HepG2 (cell line): ENCODE data around the gene ACBD7. TPM values are rescaled to one million over a fixed set of nuclear protein-coding genes. Genes with fewer than 3 reads are reported as not detected.
A peak's percentile ranks its signal among the peaks of the same experiment; 100 is the strongest.

Source experiments
- AHR ChIP-seq: IDR thresholded peaks from 2 replicates; pipeline ENCODE4 v1.6.1; 2018; ENCODE audit warnings: missing genetic modification reagents, missing compliant biosample characterization
- CERS6 ChIP-seq: sonication (generic); formaldehyde crosslinking; IDR thresholded peaks from 2 replicates; pipeline ENCODE4 v1.5.0; 2020; ENCODE audit warnings: missing genetic modification reagents
- E2F1 ChIP-seq: sonication (generic); formaldehyde crosslinking; IDR thresholded peaks from 2 replicates; pipeline ENCODE4 v1.5.0; 2020; ENCODE audit warnings: missing genetic modification reagents
- GTF3A ChIP-seq: sonication (generic); formaldehyde crosslinking; conservative IDR thresholded peaks from 2 replicates; pipeline ENCODE4 v1.4.0; 2020; ENCODE audit warnings: mild to moderate bottlenecking, missing genetic modification reagents
- MBNL3 ChIP-seq: fragments of 250-450 bp; sonication (Bioruptor Pico); conservative IDR thresholded peaks from 2 replicates; pipeline ENCODE4 v1.8.0; 2022; ENCODE audit warnings: mild to moderate bottlenecking, inconsistent platforms
- ZBTB21 ChIP-seq: sonication (generic); formaldehyde crosslinking; IDR thresholded peaks from 2 replicates; pipeline ENCODE4 v1.4.0; 2020; ENCODE audit warnings: missing genetic modification reagents
- ZBTB40 ChIP-seq, 2 experiments: fragments of 450-650 bp in 1 of 2; sonication (generic) in 1 of 2; formaldehyde crosslinking in 1 of 2; IDR thresholded peaks; 2 replicates each; pipeline versions ENCODE4 v1.6.1 to v1.8.0; 2016 to 2022; ENCODE audit warnings: antibody characterized with exemption in 1 of 2, mild to moderate bottlenecking in 1 of 2, missing genetic modification reagents in 1 of 2
- ZFP82 ChIP-seq: sonication (generic); formaldehyde crosslinking; IDR thresholded peaks from 2 replicates; pipeline ENCODE4 v1.5.1; 2020; ENCODE audit warnings: mild to moderate bottlenecking, missing genetic modification reagents, borderline replicate concordance
- ZKSCAN8 ChIP-seq: IDR thresholded peaks from 2 replicates; pipeline ENCODE4 v1.6.1; 2016; ENCODE audit warnings: borderline replicate concordance, missing genetic modification reagents, missing compliant biosample characterization
- ZNF12 ChIP-seq: sonication (generic); formaldehyde crosslinking; IDR thresholded peaks from 2 replicates; pipeline ENCODE4 v1.5.0; 2020; ENCODE audit warnings: missing genetic modification reagents
- ZNF234 ChIP-seq: sonication (generic); formaldehyde crosslinking; conservative IDR thresholded peaks from 2 replicates; pipeline ENCODE4 v1.5.1; 2020; ENCODE audit warnings: mild to moderate bottlenecking, missing genetic modification reagents
- ZNF274 ChIP-seq: sonication (generic); formaldehyde crosslinking; IDR thresholded peaks from 2 replicates; pipeline ENCODE4 v1.5.1; 2020; ENCODE audit warnings: mild to moderate bottlenecking, missing genetic modification reagents
- ZNF468 ChIP-seq: sonication (generic); formaldehyde crosslinking; IDR thresholded peaks from 2 replicates; pipeline ENCODE4 v1.8.0; 2022; ENCODE audit warnings: mild to moderate bottlenecking, moderate library complexity, missing genetic modification reagents
- ZNF775 ChIP-seq: sonication (generic); formaldehyde crosslinking; IDR thresholded peaks from 2 replicates; pipeline ENCODE4 v1.4.0; 2020; ENCODE audit warnings: missing genetic modification reagents, mild to moderate bottlenecking, moderate library complexity, borderline replicate concordance
- ZNF784 ChIP-seq: sonication (generic); formaldehyde crosslinking; IDR thresholded peaks from 2 replicates; pipeline ENCODE4 v1.5.1; 2020; ENCODE audit warnings: missing genetic modification reagents, mild to moderate bottlenecking, borderline replicate concordance
- polyA plus RNA-seq, 8 experiments: library from polyadenylated mRNA; depleted of rRNA in 3 of 8; stranded (reverse) in 7 of 8; unstranded in 1 of 8; fragments of >200 nt; fragmentation: Illumina TruSeq in 4 of 8; extraction: Trizol in 4 of 8; gene quantifications; 2 replicates each; pipeline versions ENCODE4 v1.2.1 to v1.2.3, GENCODE V29; 2011 to 2016; ENCODE audit warnings: low read depth in 4 of 8, missing spikeins in 1 of 8, mixed read lengths in 1 of 8; ENCODE audit not compliant: insufficient read depth in 1 of 8
- total RNA-seq, 5 experiments: library from RNA; depleted of rRNA; stranded (reverse); fragments of >200 nt; fragmentation: Illumina TruSeq; extraction: Trizol; gene quantifications; 2 replicates each; pipeline ENCODE4 v1.2.3, GENCODE V29; 2016; ENCODE audit warnings: low read depth in 1 of 5

Gene ACBD7
- total and polyA plus RNA-seq, 2 of the 13 experiments (the other 11 are each of a cell fraction or from before 2014, with no cell fraction given) = 1.4 to 2.6 TPM

- TF ChIP-seq ZNF784 (CRISPR knock-in tag) (0 out of 2 replicates have a peak, but pooled peaks have one; percentile 42), ZBTB21 (CRISPR knock-in tag) (no peak), ZBTB40 (IDR thresholded peaks at IDR 0.05) (no peak), ZBTB40 (CRISPR knock-in tag; IDR thresholded peaks at IDR 0.05) (no peak), ZNF775 (CRISPR knock-in tag) (0 out of 2 replicates have a peak, but pooled peaks have one; percentile 35), CERS6 (no peak), E2F1 (CRISPR knock-in tag) (no peak), ZNF234 (CRISPR knock-in tag) (no peak), AHR (CRISPR knock-in tag) (no peak), ZFP82 (no peak), ZNF274 (CRISPR knock-in tag) (no peak), ZNF12 (0 out of 2 replicates have a peak, but pooled peaks have one; percentile 31), MBNL3 (CRISPR knock-in tag) (no peak), ZKSCAN8 (no peak), GTF3A (CRISPR knock-in tag) (no peak), ZNF468 (CRISPR knock-in tag) (no peak)
Observed at GRCh38 chr10:15088428-15089261, at the start of gene ACBD7 (continued).
